ENCODE measurements around the gene NFIX.

DNA sequence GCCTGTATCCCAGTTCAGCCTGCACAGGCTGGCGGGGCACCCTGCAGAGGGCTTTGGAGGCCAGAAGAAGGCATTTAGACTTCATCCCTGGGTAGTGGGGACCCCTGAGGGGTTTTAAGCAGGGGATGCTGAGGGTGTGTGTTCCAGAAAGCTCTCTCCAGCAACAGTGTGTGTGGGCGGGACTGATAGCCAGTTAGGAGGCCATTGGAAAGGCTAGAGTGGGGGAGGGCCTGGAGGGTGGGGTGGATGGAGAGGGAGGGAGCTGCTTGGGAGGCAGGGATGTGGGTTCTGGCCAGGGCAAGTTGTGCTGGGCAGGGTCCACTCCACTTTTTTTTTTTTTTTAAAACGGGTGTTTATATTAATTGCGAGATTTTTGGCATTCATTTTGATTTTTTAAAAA, 79.1 kb downstream of the NFIX start:
- no peak for TF ChIP-seq POLR2A (IDR thresholded peaks at IDR 0.05)
- TF ChIP-seq, protein P1, sequence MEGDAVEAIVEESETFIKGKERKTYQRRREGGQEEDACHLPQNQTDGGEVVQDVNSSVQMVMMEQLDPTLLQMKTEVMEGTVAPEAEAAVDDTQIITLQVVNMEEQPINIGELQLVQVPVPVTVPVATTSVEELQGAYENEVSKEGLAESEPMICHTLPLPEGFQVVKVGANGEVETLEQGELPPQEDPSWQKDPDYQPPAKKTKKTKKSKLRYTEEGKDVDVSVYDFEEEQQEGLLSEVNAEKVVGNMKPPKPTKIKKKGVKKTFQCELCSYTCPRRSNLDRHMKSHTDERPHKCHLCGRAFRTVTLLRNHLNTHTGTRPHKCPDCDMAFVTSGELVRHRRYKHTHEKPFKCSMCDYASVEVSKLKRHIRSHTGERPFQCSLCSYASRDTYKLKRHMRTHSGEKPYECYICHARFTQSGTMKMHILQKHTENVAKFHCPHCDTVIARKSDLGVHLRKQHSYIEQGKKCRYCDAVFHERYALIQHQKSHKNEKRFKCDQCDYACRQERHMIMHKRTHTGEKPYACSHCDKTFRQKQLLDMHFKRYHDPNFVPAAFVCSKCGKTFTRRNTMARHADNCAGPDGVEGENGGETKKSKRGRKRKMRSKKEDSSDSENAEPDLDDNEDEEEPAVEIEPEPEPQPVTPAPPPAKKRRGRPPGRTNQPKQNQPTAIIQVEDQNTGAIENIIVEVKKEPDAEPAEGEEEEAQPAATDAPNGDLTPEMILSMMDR (IDR thresholded peaks at IDR 0.05): no peak

Measured in adrenal gland (tissue), 5 donors.